IMR-90 (cell line): ENCODE measurements around the gene PPP2R5B. TPM values are rescaled to one million over a fixed set of nuclear protein-coding genes. Genes with fewer than 3 reads are reported as not detected.

Experiments used
- ATAC-seq: fragments of 200-7000 bp; cut with Tn5 transposase; 2 replicates; pipeline ENCODE4 v1.9.1; 2020; ENCODE audit warnings: low read depth, mild to moderate bottlenecking, moderate library complexity
- BruUV-seq: library from RNA; stranded (reverse); fragments of 400-500 nt; replicated peaks from 2 replicates; lab custom pipeline; 2021; lab: Mats Ljungman, UMichigan
- CTCF ChIA-PET: fragments of 300-600 bp; formaldehyde crosslinking; extraction: SDS; loops from one replicate; lab custom pipeline; 2021; ENCODE audit warnings: antibody characterized with exemption; lab: Yijun Ruan, JAX
- POLR2A ChIA-PET: fragments of 300-600 bp; sonication (Branson Sonifier 250); formaldehyde crosslinking; loops from one replicate; lab custom pipeline; 2022; ENCODE audit warnings: antibody characterized with exemption; ENCODE audit not compliant: unreplicated experiment; lab: Charles Lee
- DNase-seq: peaks from one replicate; pipeline ENCODE4 v3.0.0; 2013
- H2AFZ ChIP-seq: replicated peaks from 2 replicates; pipeline ENCODE3; 2013; ENCODE audit warnings: low read length, mild to moderate bottlenecking; ENCODE audit not compliant: poor library complexity
- H2AK5ac ChIP-seq: 2 replicates; pipeline ENCODE4 v1.6.1; 2013; ENCODE audit warnings: low read depth, low read length, inconsistent platforms
- H2AK9ac ChIP-seq: replicated peaks from 2 replicates; pipeline ENCODE3; 2013; ENCODE audit warnings: mild to moderate bottlenecking, low read depth, low read length, moderate library complexity; ENCODE audit not compliant: poor library complexity
- H2BK120ac ChIP-seq: 2 replicates; pipeline ENCODE4 v1.6.1; 2013; ENCODE audit warnings: low read depth, low read length, inconsistent platforms
- H2BK15ac ChIP-seq: 3 replicates; pipeline ENCODE4 v1.6.1; 2013; ENCODE audit warnings: low read depth, low read length, inconsistent platforms
- H2BK20ac ChIP-seq: 2 replicates; pipeline ENCODE4 v1.6.1; 2013; ENCODE audit warnings: low read depth, mild to moderate bottlenecking, inconsistent platforms, low read length, moderate library complexity
- H2BK5ac ChIP-seq: 2 replicates; pipeline ENCODE4 v1.6.1; 2013; ENCODE audit warnings: mild to moderate bottlenecking, low read depth, low read length, inconsistent platforms; ENCODE audit not compliant: poor library complexity, severe bottlenecking
- H3K14ac ChIP-seq: replicated peaks from 2 replicates; pipeline ENCODE4 v1.6.1; 2013; ENCODE audit warnings: low read depth, low read length, inconsistent platforms
- H3K18ac ChIP-seq: 2 replicates; pipeline ENCODE4 v1.6.1; 2013; ENCODE audit warnings: low read depth, low read length, control low read depth
- H3K23ac ChIP-seq: 2 replicates; pipeline ENCODE4 v1.6.1; 2013; ENCODE audit warnings: low read depth, low read length, inconsistent platforms
- H3K27ac ChIP-seq: 2 replicates; pipeline ENCODE4 v1.5.1; 2013; ENCODE audit warnings: mild to moderate bottlenecking, control low read depth, low read length; ENCODE audit not compliant: insufficient read depth
- H3K27me3 ChIP-seq: 2 replicates; pipeline ENCODE4 v1.6.1; 2013; ENCODE audit warnings: low read length; ENCODE audit not compliant: control insufficient read depth, insufficient read depth
- H3K36me3 ChIP-seq: 2 replicates; pipeline ENCODE4 v1.6.1; 2013; ENCODE audit warnings: low read length, mixed read lengths; ENCODE audit not compliant: control insufficient read depth, insufficient read depth
- H3K4ac ChIP-seq: 2 replicates; pipeline ENCODE4 v1.6.1; 2013; ENCODE audit warnings: low read depth, low read length, inconsistent platforms
- H3K4me1 ChIP-seq: 2 replicates; pipeline ENCODE4 v1.6.1; 2013; ENCODE audit warnings: low read length, mixed read lengths; ENCODE audit not compliant: control insufficient read depth, insufficient read depth
- H3K4me2 ChIP-seq: 2 replicates; pipeline ENCODE4 v1.6.1; 2013; ENCODE audit warnings: low read depth, mild to moderate bottlenecking, control low read depth, low read length, moderate library complexity
- H3K4me3 ChIP-seq: 2 replicates; pipeline ENCODE4 v1.5.1; 2013; ENCODE audit warnings: low read depth, mild to moderate bottlenecking, control low read depth, low read length, moderate library complexity; ENCODE audit not compliant: insufficient read depth
- H3K56ac ChIP-seq: 2 replicates; pipeline ENCODE4 v1.6.1; 2013; ENCODE audit warnings: low read length, inconsistent platforms; ENCODE audit not compliant: insufficient read depth; ENCODE audit errors: extremely low read depth
- H3K79me1 ChIP-seq, 2 experiments: 2 replicates each; pipeline ENCODE4 v1.6.1; 2013; ENCODE audit warnings: low read length in 2 of 2, inconsistent platforms in 1 of 2, low read depth in 1 of 2
- H3K9ac ChIP-seq: 2 replicates; pipeline ENCODE4 v1.6.1; 2013; ENCODE audit warnings: low read depth, low read length, control low read depth
- H3K9me1 ChIP-seq: 2 replicates; pipeline ENCODE4 v1.6.1; 2013; ENCODE audit warnings: low read length, inconsistent platforms; ENCODE audit not compliant: insufficient read depth
- H3K9me3 ChIP-seq: 2 replicates; pipeline ENCODE4 v1.6.1; 2013; ENCODE audit warnings: low read length; ENCODE audit not compliant: control insufficient read depth, insufficient read depth
- H4K20me1 ChIP-seq: 2 replicates; pipeline ENCODE4 v1.6.1; 2013; ENCODE audit warnings: low read length, inconsistent platforms; ENCODE audit not compliant: insufficient read depth
- H4K5ac ChIP-seq: 2 replicates; pipeline ENCODE4 v1.6.1; 2013; ENCODE audit warnings: mild to moderate bottlenecking, low read depth, low read length, control low read depth
- H4K8ac ChIP-seq, 2 experiments: 2 replicates each; pipeline ENCODE4 v1.6.1; 2013; ENCODE audit warnings: low read depth in 2 of 2, low read length in 2 of 2, control low read depth in 1 of 2, inconsistent platforms in 1 of 2
- H4K91ac ChIP-seq: 2 replicates; pipeline ENCODE4 v1.6.1; 2013; ENCODE audit warnings: low read depth, low read length, inconsistent platforms; ENCODE audit not compliant: insufficient read depth
- MXI1 ChIP-seq: IDR thresholded peaks from 2 replicates; pipeline ENCODE4 v1.6.1; 2012; ENCODE audit warnings: low read depth, mild to moderate bottlenecking, low read length, moderate library complexity, borderline replicate concordance
- RFX5 ChIP-seq: IDR thresholded peaks from 2 replicates; pipeline ENCODE4 v1.8.0; 2012; ENCODE audit warnings: low read depth, mild to moderate bottlenecking, low read length, moderate library complexity
- SMC3 ChIP-seq: fragments of 150-350 bp; IDR thresholded peaks from 2 replicates; pipeline ENCODE4 v1.6.1; 2016; ENCODE audit warnings: low read depth, mild to moderate bottlenecking, antibody characterized with exemption, low read length, moderate library complexity
- WGBS, 2 experiments: methylation state at CpG; one replicate each; pipeline versions ENCODE4 v1.1.5 to v1.1.7; 2013; ENCODE audit warnings: missing lambda C conversion rate in 2 of 2; ENCODE audit not compliant: insufficient read length in 1 of 2; ENCODE audit errors: extremely low coverage in 2 of 2; 5-methylcytosine and 5-hydroxymethylcytosine counted together
- dilution Hi-C: fragments of 300-500 bp; cut with HindIII; formaldehyde crosslinking; loops from one replicate; pipeline ENCODE4 v1.14.3; 2018; ENCODE audit warnings: low sequenced_read_pairs; ENCODE audit not compliant: unreplicated experiment
- in situ Hi-C: fragments of 300-500 bp; cut with MboI; formaldehyde crosslinking; loops from 3 replicates; pipeline ENCODE4 v1.14.3; 2019; ENCODE audit warnings: low sequenced_read_pairs, inconsistent platforms, mixed read lengths
- intact Hi-C: fragments of 100-400 bp; cut with micrococcal nuclease; formaldehyde crosslinking; loops from 2 replicates; pipeline ENCODE4 v1.10.0; 2022
- polyA plus RNA-seq, 3 experiments: library from polyadenylated mRNA; depleted of rRNA; stranded (reverse); fragments of >200 nt; gene quantifications; 2 replicates each; pipeline ENCODE4 v1.2.3, GENCODE V29; 2012; ENCODE audit warnings: low replicate concordance in 1 of 3
- total RNA-seq: library from RNA; depleted of rRNA; stranded (reverse); fragments of >200 nt; gene quantifications from 2 replicates; pipeline ENCODE4 v1.2.3, GENCODE V29; 2012

Gene PPP2R5B
- total and polyA plus RNA-seq, 2 of the 4 experiments (the other 2 are of a cell fraction) = 6.5 to 23.6 TPM

DNA sequence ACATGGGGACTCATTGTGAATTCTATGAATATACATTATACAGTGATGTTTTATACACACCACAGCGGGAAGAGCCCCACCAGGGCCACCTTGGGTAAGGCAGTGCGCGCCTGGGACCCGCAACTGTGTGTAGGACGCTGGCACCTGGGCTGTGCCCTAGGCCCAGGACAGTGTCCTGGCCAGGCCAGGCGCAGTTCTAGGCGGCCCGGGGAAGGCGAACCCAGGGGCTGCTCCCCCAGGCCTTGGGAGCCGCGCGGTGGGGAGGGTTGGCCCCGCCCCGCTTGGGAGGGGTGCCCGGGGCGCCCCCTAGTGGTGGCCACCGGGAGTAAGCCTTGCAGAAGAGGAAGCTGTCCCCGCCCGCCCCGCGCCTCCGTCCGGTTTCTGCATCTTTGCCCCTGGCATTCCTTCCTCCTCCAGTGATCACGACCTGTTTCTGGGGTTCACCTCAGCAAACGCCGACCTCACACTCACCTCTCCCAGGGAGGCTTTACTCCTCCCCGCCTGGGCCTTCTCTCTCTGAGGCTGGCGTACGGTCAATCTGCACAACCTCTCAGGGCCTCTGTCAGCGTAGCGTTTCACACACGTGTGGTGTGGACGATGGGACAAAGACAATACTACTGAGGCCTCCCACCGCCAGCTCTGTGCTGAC, 36.6 kb upstream of the PPP2R5B start (continued):
- TF ChIP-seq SMC3 (peak; percentile 52), MXI1 (no peak)

DNA sequence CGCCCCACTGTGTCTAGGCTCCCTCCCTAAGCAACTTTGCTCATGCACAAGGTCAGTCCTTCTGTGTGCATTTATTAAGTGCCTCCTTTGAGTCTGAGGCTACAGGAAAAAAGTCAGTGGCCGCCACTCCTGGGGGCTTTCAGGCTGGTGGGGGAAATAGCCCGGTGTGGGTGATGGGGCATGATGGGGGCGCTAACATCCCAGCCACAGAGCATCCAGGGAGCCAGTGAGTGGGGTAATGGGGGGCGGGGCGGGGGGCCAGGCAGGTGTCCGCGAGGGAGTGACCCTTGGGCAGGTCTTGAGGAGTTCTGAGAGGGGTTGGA, 36.1 kb upstream of the PPP2R5B start:
- H3K23ac ChIP-seq = peak overlapping the region; percentile 53; the same call in 1 of the 2 replicates
- H3K9me1 ChIP-seq = peaks cover 12% of the 10 kb centered on the region
- H3K27me3 ChIP-seq = no peaks in the 10 kb centered on the region
- no peak overlapping the region for H2BK20ac ChIP-seq
- H3K4me3 ChIP-seq = no peak overlapping the region
- H2BK120ac ChIP-seq = peak overlapping the region; percentile 81
- dilution Hi-C loops (no loop called here), in situ Hi-C loops (no loop called here), intact Hi-C loops (loop anchor here (1.0 kb wide), 1 partner anchor 41 kb away; no protein-coding TSS in a partner anchor)
- H4K20me1 ChIP-seq = peaks cover 3% of the 10 kb centered on the region; the same call in 1 of the 2 replicates
- POLR2A ChIA-PET = interaction anchor here (0.6 kb wide), 1 partner anchor 126 kb away, joined by 4 read pairs; the partner anchor contains the start of gene ARL2
- peak overlapping the region; percentile 81 for H3K4ac ChIP-seq
- no TSS peak for BruUV-seq
- peak overlapping the region; percentile 18; the same call in 1 of the 3 replicates for H2BK15ac ChIP-seq
- peak overlapping the region; percentile 67; the same call in 1 of the 2 replicates for H3K18ac ChIP-seq
- ATAC-seq (no peak), DNase-seq (no peak)
- peak overlapping the region; percentile 30; the same call in 1 of the 2 replicates for H3K27ac ChIP-seq
- WGBS, 2 experiments = 66% methylated on average over 7 of the region's 8 CpGs; no CpG with 5 or more reads in 1 of the 2 experiments
- CTCF ChIA-PET = interaction anchor here (0.5 to 2.2 kb wide), 11 partner anchors 12 to 435 kb away, joined by 3 to 15 read pairs (median 3); partner anchors contain the start of gene CDC42BPG
- no peaks in the 10 kb centered on the region for H3K36me3 ChIP-seq
- no peak overlapping the region for H2BK5ac ChIP-seq
- H4K5ac ChIP-seq = peak overlapping the region; percentile 65
- peak overlapping the region; percentile 98 for H2AFZ ChIP-seq
- peak overlapping the region; percentile 88 to 96 for H4K8ac ChIP-seq
- H3K9me3 ChIP-seq = no peaks in the 10 kb centered on the region
- no peak overlapping the region for H3K56ac ChIP-seq
- peak overlapping the region; percentile 67; the same call in 1 of the 2 replicates for H3K14ac ChIP-seq
- H3K79me1 ChIP-seq = peaks cover 0 to 3% of the 10 kb centered on the region in 2 experiments; a peak in 1 of 4 replicates
- no peak overlapping the region for H3K4me2 ChIP-seq
- peak overlapping the region; percentile 77 for H4K91ac ChIP-seq
- TF ChIP-seq MXI1 (no peak), RFX5 (no peak)
- 0 out of 2 replicates have a peak overlapping the region, but pooled peaks have one; percentile 49 for H3K9ac ChIP-seq
- H2AK5ac ChIP-seq = peak overlapping the region; percentile 86
- H2AK9ac ChIP-seq = peak overlapping the region; percentile 83
- H3K4me1 ChIP-seq = peaks cover 10% of the 10 kb centered on the region
